ENCODE results near the gene ALLC. TPM values are rescaled to one million over a fixed set of nuclear protein-coding genes. Genes with fewer than 3 reads are reported as not detected.

Gene ALLC
- total RNA-seq, 1 donor from 2014 or later: 0.13 TPM

DNA sequence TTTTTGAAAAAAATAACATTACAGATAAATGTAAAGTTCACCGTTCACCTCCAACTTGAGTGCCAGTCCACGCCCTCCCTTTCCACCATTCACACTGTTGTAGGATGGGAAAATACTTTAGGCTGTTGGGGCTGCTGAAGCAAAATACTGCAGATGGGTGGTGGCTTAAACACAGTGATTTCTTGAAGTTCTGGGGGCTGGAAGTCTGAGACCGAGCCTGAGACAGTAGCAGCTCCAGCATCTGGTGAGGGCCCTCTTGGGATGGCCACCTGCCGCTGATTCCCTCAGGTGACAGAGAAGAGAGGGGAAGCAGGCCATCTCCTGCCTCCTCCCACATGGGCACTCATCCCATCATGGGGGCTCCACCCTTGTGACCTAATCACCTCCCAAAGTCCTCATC, 17.7 kb downstream of the ALLC start:
- no peak for DNase-seq (ENCODE audit: low read depth)
- Histone ChIP-seq H3K4me3 (ENCODE audit: low read depth, low read length) (no peak overlapping the region), H3K36me3 (ENCODE audit: control insufficient read depth, insufficient read depth, low read length) (no peaks in the 10 kb centered on the region), H3K27me3 (ENCODE audit: control insufficient read depth, insufficient read depth, low read length) (no peaks in the 10 kb centered on the region)
- TF ChIP-seq, protein P1, sequence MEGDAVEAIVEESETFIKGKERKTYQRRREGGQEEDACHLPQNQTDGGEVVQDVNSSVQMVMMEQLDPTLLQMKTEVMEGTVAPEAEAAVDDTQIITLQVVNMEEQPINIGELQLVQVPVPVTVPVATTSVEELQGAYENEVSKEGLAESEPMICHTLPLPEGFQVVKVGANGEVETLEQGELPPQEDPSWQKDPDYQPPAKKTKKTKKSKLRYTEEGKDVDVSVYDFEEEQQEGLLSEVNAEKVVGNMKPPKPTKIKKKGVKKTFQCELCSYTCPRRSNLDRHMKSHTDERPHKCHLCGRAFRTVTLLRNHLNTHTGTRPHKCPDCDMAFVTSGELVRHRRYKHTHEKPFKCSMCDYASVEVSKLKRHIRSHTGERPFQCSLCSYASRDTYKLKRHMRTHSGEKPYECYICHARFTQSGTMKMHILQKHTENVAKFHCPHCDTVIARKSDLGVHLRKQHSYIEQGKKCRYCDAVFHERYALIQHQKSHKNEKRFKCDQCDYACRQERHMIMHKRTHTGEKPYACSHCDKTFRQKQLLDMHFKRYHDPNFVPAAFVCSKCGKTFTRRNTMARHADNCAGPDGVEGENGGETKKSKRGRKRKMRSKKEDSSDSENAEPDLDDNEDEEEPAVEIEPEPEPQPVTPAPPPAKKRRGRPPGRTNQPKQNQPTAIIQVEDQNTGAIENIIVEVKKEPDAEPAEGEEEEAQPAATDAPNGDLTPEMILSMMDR (IDR thresholded peaks at IDR 0.05; ENCODE audit: insufficient read depth, low read length, poor library complexity, severe bottlenecking): no peak

DNA sequence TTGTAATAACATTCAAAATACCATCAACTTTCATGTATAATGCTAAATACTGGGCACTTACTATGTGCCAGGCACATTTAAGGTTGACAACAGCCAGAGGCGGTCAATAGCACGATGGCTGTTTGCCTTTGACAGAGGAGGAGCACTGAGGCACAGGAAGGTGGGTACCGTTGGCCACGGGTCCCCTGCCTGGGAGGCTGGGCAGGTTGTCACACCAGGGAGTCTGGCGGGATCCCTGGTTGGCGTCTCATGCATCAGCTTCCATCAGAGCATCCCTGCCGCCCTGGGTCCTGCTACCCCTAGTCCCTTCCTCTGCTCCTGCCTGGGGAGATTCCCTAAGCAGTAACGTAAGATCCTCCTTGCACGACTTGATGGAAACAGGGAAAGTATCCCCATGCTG, 19.4 kb downstream of the ALLC start:
- Histone ChIP-seq H3K27me3 (ENCODE audit: control insufficient read depth, insufficient read depth, low read length) (no peaks in the 10 kb centered on the region), H3K36me3 (ENCODE audit: control insufficient read depth, insufficient read depth, low read length) (no peaks in the 10 kb centered on the region), H3K4me3 (ENCODE audit: low read depth, low read length) (no peak overlapping the region)
- DNase-seq (ENCODE audit: low read depth): no peak
- TF ChIP-seq, protein P1 (IDR thresholded peaks at IDR 0.05; ENCODE audit: insufficient read depth, low read length, poor library complexity, severe bottlenecking): no peak

DNA sequence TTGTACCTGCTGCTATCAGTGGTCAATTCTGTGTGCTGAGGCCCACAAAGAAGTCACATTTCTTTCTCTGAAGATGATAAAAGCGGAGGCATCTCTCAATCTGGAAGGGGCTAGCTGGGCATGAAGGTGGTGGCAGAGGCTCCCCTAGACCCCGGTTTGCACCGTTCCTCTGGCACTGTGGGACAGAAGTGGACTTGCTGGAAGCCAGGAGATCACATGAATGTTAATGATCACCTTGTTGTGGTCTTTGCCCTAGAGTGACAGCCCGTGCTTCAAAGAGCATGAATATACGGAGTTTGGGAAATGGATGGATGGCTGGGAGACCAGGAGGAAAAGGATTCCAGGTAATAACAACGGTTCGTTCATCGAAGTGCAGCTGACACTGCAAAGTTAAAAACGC, 20.2 kb downstream of the ALLC start:
- TF ChIP-seq, protein P1 (IDR thresholded peaks at IDR 0.05; ENCODE audit: insufficient read depth, low read length, poor library complexity, severe bottlenecking): no peak
- Histone ChIP-seq H3K4me3 (ENCODE audit: low read depth, low read length) (no peak overlapping the region), H3K27me3 (ENCODE audit: control insufficient read depth, insufficient read depth, low read length) (no peaks in the 10 kb centered on the region), H3K36me3 (ENCODE audit: control insufficient read depth, insufficient read depth, low read length) (no peaks in the 10 kb centered on the region)
- no peak for DNase-seq (ENCODE audit: low read depth)

DNA sequence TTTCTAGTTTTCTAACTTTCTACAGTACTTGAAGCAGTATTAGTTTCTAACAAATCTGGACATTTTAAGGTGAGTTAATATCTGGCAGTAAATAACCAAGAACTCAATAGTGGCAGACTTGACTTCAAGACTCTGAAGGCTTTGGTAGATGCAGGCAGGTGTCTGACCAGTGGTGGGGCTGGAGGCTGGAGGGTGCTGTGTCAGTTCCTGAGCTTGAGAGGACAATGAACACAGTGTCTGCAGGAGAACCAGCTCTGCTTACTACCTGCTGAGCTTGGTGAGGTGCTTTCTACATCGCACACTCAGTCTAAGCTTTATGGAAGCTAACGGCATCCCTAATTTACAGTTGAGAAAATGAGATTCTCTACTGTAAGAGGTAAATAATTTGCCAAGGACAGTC, 21.2 kb downstream of the ALLC start:
- TF ChIP-seq, protein P1 (IDR thresholded peaks at IDR 0.05; ENCODE audit: insufficient read depth, low read length, poor library complexity, severe bottlenecking): no peak
- H3K27me3 ChIP-seq (ENCODE audit: control insufficient read depth, insufficient read depth, low read length): no peaks in the 10 kb centered on the region
- no peaks in the 10 kb centered on the region for H3K36me3 ChIP-seq (ENCODE audit: control insufficient read depth, insufficient read depth, low read length)
- H3K4me3 ChIP-seq (ENCODE audit: low read depth, low read length): no peak overlapping the region
- no peak for DNase-seq (ENCODE audit: low read depth)

DNA sequence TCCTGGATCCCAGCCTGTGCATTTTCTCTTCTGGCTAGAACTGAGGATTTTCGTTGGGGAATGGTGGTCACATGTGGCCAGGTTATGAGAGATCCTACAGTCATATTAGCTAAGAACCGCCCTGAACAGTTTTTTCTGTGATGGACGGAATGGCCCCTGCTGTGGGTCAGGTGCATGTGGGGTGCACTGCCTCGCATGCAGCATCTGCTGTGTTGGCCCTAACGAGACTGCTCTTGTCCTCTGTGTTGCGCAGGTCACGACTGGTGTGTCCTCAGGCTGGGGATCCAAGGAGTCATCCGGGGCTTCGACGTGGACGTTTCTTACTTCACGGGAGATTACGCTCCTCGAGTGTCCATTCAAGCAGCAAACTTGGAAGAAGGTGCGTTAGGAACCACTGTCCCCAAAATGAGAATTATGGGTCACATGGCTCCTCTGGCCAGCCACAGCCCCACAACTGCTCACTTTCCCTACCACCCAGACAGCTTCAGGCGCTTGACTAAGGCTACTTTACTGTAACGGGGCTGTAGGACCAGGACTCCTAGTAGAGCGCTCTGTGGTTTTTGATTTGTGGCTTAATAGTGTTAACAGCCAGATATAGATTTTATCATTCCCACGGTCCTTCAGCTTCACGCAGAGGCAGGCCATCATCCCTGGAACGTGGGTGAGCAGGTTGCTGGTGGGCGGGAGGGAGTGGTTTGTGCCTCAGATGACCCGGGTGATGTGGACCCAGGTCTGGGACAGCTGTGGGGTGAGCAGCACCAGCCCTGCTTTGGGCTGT, 21.8 kb downstream of the ALLC start:
- H3K4me3 ChIP-seq (ENCODE audit: low read depth, low read length): no peak overlapping the region
- TF ChIP-seq, protein P1 (IDR thresholded peaks at IDR 0.05; ENCODE audit: insufficient read depth, low read length, poor library complexity, severe bottlenecking): no peak
- H3K27me3 ChIP-seq (ENCODE audit: control insufficient read depth, insufficient read depth, low read length): no peaks in the 10 kb centered on the region
- no peaks in the 10 kb centered on the region for H3K36me3 ChIP-seq (ENCODE audit: control insufficient read depth, insufficient read depth, low read length)
- DNase-seq (ENCODE audit: low read depth): no peak

Data from kidney epithelial cell (primary cell).